NCI-H2227 (cell line): ENCODE data around the gene WSB1.
A peak's percentile ranks its signal among the peaks of the same experiment; 100 is the strongest.
"Not testable (repeated sequence)": the region's sequence is repeated elsewhere in the genome, so short reads cannot be mapped to it uniquely, and the experiment has no call there.

ENCODE experiments used
- DNase-seq: peaks from one replicate; lab custom pipeline; 2025; ENCODE audit not compliant: unreplicated experiment; lab: John Stamatoyannopoulos, UW

The WSB1 gene

DNA sequence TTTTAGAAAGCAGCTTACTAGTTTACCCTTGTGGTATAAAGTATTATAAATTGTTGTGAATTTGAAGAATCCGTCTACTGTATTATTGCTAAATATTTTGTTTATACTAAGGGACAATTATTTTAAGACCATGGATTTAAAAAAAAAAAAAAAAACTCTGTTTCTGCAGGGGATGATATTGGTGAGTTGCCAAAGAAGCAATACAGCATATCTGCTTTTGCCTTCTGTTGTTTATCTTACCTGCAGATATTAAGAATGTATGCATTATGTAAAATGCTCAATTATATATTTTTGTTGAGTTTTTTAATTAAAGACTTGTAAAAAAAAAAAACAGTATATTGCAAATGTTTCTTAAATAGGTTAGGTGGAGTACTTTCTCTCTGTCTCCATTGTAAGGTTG, 19.4 kb downstream of the WSB1 start:
- no peak for DNase-seq

DNA sequence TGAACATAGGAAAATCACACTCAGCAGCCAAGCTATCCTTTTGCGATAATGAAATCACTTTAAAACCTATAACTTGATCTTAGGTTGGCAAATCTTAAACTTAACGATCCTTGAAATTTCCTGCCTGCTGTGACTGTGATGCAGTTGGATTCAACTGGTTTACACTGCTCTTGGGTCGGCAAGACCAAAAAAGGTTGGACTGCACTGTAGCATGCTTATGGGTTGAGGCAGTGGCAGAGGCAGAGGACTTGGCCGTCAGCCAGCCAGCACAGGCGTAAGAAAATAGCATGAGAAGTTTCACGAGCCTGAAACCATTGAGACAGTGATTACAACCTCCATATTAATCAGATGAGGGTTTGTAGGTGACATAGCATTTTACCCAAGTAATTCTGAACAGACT, 21.4 kb downstream of the WSB1 start:
- peak; percentile 72 for DNase-seq

DNA sequence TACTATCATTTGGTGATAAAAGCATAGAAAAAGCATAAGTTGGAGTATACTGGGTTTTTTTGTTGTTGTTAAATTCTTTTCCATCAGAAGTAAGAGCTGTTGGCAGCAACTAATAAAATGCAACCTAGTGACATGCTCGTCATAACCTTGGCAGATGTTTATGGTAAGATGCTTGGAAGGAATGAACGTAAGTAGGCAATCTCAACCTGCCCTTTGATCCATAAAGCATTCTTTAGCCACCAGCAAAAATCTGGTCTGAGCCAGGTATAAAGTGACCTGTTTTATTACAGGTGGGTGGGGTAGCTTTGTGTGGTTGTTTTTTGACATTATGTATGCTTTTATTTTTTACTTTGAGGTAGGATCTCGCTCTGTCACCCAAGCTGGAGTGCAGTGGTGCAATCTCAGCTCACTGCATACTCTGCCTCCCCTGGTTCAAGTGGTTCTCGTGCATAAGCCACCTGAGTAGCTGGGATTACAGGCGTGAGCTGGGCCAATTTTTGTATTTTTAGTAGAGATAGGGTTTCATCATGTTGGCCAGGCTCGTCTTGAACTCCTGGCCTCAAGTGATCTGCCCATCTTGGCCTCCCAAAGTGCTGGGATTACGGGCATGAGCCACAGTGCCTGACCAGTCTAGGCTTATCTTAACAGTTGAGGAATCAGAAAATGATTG, 22.0 kb downstream of the WSB1 start:
- no peak for DNase-seq

DNA sequence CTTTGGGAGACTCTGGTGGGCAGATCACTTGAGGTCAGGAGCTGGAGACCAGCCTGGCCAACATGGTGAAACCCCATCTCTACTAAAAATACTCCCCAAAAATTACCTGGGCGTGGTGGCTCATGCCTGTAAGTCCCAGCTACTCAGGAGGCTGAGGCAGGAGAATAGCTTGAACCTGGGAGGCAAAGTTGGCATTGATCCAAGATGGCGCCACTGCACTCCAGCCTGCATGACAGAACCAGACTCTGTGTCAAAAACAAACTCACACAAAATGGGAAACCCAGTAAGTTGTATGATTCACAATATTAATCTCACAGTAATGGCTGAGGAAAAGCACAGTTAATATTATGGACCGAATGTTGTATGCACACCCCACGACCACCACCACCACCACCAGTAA, 24.3 kb downstream of the WSB1 start:
- no peak for DNase-seq

DNA sequence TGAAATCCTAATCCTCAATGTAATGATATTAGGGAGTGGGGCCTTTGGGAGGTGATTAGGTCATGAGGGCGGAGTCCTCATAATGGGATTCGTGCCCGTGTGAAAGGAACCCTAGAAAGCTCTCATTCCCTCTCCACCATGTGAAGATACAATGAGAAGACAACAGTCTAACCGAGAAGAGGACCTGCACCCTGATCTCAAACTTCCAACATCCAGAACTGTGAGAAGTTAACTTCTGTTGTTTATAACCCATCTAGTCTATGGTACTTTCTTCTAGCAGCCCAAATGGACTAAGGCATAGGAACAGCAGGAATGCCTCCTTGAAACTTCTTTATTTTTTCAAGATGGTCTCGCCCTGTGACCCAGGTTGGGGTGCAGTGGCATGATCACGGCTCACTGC, 24.7 kb downstream of the WSB1 start:
- no peak for DNase-seq

DNA sequence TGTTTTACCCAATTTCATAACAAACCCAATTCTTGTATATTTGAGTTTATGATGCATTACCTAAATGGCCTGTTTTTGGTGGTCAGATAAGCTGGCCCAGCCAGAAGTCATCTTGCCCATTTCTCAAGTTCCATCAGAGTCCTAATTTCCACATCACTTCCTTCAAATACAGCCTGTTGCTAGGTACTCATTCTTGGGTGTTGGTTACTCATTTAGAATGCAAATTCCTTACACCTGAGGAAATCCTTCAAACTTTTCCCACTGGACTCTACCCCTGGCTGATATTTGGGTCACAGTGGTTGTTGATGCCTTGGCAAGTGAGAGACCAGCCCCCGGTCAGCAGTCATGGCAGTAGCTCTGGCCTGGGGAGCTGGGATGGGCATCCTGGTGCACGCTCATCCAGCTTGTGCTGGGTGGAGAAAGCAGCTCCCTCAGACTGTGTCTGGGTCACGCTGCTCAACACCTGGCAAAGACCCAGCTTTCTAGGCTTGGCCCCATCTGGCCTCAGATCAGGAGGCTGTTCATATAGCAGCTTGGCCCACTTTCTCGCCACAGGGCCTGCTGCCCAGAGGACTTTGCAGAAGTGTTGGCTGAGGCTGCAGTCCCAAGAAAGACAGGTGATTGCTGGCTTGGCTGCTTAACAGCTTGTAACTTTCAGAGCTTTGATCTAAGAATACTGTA, 25.8 kb downstream of the WSB1 start:
- DNase-seq, result no peak

DNA sequence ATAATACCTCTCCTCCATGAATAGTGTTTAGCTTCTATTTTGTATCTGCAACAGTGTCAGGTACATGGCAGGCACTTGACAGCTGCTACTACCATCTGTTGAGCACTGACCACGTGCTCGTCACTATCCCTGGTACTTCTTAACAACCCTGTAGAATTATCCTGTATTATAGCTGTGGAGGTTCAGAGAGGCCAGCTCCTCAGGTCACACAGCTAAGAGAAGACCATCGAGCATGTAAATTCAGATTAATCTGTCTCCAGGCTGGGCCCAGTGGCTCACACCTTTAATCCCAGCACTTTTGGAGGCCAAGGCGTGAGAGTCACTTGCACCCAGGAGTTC, 26.3 kb downstream of the WSB1 start:
- no peak for DNase-seq

DNA sequence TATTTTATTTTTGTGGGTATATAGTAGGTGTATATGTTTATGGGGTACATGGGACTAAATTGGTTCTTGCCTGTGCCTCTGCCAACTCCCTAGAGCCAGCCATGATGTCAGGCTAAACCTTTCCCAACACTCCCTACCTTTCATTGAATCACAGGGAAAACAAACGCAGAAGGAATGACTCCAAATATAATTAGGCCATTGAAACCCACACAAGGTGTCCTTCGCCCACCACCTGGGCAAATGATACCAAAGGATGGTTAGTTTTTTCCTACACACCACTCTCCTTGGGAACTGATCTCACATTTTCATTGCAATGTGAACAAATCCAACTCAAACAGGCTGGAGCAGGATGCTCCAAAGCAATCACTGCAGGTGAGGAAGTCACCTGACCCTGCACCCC, 27.5 kb downstream of the WSB1 start:
- no peak for DNase-seq

DNA sequence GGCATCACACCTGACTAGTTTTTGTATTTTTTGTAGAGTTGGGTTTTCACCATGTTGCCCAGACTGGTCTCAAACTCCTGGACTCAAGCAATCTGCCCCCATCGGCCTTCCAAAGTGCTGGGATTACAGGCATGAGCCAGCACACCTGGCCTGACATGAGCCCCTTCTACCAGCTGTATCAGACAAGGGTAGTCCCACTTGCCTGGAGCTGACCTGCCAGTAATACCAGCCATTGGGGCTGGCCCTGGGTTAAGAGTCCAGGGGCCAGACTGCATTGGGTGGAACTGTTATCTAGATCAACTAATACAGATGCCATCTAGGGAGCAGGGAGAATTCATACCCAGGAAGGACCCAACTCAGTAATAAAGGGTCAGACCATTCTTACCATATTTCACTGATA, 28.1 kb downstream of the WSB1 start:
- no peak for DNase-seq

DNA sequence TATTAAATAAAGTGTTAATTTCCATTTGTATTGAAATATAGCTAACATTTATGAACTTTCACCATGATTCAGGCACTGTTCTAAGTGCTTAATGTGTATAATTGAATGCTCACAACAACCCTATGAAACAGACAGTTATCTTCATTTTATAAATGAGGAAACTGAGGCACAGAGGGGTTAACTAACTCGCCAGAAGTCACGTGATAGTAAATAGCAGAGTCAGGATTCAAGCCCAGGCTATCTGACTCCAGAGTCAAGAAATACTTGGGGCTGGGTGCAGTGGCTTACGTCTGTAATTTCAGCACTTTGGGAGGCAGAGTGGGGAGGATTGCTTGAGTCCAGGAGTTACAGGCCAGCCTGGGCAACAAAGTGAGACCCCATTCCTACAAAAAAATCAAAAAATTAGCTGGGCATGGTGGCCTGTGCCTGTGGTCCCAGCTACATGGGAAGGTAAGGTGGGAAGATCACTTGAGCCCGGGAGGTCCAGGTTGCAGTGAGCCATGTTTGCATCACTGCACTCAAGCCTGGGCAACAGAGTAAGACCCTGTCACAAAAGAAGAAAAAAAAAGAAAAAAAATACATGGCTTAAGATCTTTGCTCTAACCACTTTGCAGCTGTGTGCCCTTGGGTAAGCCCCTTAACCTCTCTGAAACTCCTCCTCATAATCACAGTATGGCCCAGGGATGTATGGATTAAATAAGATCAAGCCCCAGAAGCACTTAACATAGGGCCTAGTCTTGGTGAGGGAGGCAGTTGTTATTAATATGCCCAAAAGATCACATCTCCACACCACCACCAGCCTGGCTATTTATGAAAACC, 29.0 kb downstream of the WSB1 start:
- DNase-seq, result no peak

DNA sequence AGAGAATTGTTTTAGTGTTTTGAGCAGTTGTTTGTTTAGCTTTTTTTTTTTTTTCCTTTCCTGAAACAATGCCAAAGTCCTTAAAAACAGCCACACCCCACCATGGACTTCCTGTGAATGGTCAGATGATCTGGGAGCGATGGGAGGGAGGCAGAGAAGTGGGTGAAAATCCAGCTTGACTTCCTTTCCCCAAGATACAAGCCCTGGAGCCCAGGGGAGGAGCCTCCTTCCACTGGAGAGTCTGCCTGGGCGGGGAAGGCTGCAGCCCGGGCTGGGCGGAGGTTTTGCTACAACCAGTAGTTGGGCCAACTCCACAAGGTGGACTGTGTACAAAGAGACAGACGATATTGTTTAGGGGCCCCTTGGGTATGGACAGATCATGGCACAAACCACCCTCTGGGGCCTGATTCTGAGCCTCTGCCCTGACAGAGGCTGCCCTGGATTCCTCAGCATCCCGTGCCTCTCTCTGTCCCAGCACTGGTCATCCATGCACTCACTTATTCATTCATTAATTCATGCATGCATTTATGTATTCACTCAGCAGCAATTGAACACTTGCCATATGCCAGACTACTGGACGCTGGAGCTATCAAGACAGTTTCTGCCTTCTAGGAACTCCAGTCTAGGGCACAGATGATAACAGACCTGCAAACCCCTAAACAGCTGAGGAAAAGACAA, 29.8 kb downstream of the WSB1 start:
- peak; percentile 32 for DNase-seq

DNA sequence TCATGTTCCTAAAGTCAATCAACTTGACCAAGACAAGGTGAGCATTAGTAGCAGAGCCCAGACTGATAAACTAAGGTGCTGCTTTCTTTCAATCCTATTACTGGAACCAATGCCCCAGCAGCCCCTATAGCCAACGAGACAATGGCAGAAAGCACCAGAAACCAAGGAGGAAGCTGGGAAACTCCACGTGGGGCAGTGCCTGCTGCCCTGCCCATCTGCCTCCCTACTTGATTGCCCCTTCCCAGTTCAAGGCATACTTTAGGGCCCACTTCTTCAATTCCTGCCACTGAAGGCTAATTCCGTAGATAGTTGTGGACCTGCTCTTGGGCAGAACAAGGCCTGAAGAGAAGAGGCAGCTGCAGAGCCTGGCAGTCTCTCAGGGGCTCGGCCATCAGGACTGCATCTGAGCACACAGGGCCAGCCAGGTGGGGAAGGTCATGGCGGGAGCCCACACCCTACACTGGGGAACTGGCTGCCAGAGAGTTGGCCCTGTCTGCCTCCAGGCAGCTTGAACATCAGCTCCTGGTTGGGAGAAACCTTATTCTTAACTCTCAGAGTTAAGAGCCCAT, 30.9 kb downstream of the WSB1 start:
- DNase-seq, result no peak

DNA sequence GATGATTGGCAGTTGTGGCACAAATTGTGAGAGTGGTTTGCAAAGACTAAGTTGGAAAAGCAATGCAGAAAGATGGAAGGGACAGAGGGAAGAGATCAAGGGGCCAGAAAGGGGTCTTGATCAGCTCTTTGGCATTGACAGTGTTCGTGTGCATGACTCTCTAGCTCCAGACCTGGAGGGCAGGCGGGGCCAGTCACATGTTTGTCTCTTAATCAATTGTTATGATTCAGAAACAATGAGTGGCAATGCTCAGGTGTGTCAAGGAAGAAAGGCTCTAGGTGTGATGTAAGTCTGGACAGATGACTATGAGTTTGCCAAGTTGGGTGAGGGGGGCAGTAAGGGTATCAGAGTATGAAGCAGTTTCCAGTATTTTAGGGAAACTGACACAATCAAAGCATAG, 32.1 kb downstream of the WSB1 start:
- DNase-seq, result no peak

DNA sequence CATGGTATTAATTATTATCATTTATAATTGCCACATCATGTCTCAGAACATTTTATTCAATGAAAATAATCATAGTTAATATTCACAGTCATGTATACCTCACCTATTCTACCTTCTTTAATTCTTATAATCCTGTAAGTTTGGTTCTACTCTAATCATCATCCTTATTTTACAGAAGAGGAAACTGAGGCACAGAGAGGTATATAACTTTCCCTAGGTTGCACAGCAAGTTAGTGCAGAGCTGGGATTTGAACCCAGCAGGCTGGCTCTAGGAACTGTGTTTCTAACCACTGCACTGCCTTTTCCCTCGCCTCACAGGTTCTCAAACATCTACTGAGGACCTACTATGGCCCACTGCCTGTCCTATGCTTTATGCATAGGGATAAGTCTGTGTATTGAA, 32.7 kb downstream of the WSB1 start:
- no peak for DNase-seq

DNA sequence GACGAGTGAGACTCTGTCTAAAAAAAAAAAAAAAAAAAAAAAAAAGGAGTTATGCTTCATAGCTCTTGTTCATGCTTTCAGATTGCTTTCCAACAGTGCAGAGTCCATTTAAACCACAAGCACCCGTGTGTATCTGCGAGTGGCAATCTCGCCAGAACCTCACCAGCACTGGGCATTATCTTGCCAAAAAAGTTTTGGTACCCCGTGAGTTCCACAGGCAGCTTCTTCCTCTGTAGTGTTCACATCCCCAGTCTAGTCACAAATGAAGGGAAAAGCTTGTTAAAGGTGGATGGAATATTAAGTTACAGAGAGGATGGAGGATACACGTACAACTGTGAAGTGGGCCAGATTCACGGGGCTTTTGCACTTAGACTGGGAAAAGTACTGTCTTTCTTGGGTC, 33.5 kb downstream of the WSB1 start:
- DNase-seq, result no peak

DNA sequence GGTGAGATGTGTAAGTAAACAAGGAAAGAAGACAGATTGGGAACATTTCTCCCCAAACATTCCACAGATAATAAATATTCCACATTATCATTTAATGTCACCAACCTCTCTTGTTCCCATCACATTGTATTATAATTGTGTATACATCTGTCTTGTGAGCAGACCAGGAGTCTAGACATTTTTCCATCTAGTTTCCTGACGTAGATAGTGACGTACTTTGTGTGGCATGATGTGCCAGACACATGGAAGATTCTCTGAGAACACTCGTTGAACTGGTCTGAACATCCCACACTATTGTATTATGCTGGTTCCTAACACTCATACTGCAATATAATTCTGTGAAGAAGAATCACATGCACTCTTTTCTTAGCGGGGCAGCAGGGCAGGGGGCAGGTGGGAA, 34.0 kb downstream of the WSB1 start:
- DNase-seq, result no peak

DNA sequence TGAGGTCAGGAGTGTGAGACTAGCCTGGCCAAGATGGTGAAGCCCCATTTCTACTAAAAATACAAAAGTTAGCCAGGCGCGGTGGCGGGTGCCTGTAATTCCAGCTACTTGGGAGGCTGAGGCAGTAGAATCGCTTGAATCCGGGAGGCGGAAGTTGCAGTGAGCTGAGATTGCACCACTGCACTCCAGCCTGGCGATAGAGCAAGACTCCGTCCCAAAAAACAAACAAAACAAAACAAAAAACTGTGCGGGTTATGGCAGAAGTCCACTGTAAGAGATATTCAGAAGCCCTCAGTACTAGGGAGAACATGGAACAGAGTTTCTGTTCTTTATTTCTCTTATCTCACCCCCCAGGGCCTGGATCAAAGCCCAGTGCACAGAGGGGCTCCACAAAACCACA, 34.8 kb downstream of the WSB1 start:
- not testable (repeated sequence) for DNase-seq

DNA sequence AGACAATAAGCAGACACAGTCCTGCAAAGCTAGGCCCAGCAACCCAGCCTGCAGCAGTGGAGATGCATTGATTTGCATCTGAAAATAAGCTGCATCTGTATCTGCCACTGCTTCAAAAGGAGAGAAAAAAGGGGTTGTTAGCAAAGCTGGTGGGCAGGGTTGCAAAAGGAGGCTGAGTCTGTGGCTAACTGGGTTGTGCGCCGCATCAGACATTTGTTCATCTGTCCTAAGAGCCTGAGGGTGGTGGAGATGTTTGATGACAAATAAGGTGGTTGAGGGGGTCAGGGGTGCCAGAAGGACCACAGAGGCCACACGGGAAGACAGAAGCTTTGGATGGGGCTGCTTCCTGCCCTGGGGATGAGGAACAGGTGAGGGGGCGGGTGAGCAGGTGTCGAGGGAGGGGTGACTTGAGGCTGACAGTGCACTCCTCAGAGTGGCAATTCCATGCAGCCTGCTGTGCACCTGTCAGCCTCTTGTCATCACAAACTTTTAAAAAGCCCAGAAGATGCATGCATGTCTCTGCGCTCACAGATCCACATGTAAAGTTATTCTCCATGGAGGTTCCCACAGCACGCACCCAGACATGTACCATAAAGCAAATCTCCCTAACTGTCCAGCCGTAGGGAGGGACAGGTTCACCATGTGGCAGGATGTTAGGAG, 35.4 kb downstream of the WSB1 start:
- DNase-seq, result no peak

DNA sequence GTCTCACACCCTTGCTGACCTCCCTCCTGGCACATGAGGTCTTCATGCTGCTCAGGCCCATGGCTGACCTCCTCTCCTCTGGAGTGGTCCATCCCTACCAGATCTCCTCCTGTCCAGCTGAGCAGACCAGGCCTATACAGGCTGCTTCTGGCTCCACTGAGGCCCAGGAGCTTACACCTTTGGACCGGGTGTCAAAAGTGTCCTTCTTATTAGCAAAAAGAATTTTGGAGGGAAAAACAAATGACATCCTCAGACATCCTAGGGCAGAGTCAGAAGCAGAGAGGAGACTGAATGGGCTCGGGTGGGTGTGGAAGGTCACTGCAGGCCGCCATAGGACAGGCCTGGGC, 38.1 kb downstream of the WSB1 start:
- DNase-seq, result no peak

DNA sequence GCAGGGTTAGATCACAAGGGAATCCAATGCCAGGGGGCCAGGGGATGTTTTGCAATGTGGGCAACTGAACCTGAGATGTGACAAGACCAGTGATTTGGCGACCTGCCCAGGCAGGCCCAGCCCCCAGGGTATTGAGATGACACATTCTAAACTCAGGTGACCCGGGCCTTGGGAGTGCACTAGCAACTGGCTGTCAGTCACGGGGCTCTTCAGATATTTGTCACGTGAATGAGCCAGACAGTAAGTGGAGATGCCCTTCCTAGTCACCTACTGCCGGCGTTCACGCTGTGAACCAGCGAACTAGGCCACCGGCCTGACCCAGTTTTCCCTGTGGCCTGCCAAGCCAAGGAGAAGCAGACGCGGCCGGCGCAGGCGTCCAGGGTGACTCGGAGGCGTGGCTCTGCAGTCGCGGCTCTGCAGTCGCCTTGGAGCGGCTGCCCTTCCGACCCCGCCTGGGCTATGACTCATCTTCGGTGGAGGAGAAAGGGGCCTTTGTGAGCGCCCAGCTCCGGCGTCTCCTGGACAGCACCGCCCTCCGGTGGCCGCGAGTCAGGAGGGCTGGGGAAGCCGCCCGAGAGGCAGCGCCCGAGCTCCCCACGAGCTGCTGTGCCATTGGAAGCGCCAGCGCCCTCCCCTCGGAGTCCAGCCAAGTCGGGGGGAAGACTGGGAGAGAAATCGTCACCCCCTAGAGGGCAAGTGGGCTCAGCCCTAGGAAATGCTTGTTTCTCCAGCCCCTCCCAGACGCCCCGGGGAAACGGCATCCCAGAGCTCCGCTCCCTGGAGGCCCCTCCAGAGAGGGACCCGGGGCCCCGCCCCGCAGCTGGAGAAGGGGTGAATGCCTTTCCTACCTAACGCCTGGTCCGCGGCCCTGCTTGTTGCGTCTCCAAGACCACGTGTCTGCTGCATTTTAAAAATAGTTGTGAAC, 38.8 kb downstream of the WSB1 start:
- DNase-seq, result peak; percentile 91
